Common myeloid progenitor, CD34-positive (primary cell): ENCODE data around the gene KSR2.

Experiments
- CTCF ChIA-PET: fragments of 350-600 bp; sonication (Branson Sonifier 250); formaldehyde crosslinking; loops from one replicate; lab custom pipeline; 2021; ENCODE audit warnings: antibody characterized with exemption; lab: Charles Lee
- POLR2A ChIA-PET: fragments of 350-600 bp; sonication (Branson Sonifier 250); formaldehyde crosslinking; loops from one replicate; lab custom pipeline; 2021; ENCODE audit warnings: antibody characterized with exemption; lab: Charles Lee
- DNase-seq, 3 donors: peaks; one replicate each; pipeline versions ENCODE4 v3.0.0 to v3.0.0-alpha.2; 2013
- H3K27ac ChIP-seq, 2 experiments: 1 replicate in 1 of 2; 2 replicates in 1 of 2; pipeline ENCODE4 v1.7.0; 2013; ENCODE audit warnings: inconsistent platforms in 2 of 2, low read length in 2 of 2, mild to moderate bottlenecking in 2 of 2, low read depth in 1 of 2, moderate library complexity in 1 of 2; ENCODE audit not compliant: severe bottlenecking in 2 of 2, insufficient read depth in 1 of 2, poor library complexity in 1 of 2
- H3K27me3 ChIP-seq, 5 experiments: replicated peaks in 2 of 5; 1 replicate in 3 of 5; 2 replicates in 2 of 5; pipeline versions ENCODE4 v1.6.1 to v1.7.0; 2013; ENCODE audit warnings: low read length in 4 of 5, mild to moderate bottlenecking in 2 of 5, moderate library complexity in 2 of 5, inconsistent platforms in 1 of 5; ENCODE audit not compliant: insufficient read depth in 5 of 5, control insufficient read depth in 4 of 5
- H3K36me3 ChIP-seq, 4 experiments: 1 replicate in 2 of 4; 2 replicates in 2 of 4; pipeline versions ENCODE4 v1.6.1 to v1.7.0; 2013; ENCODE audit warnings: low read length in 3 of 4, control low read depth in 1 of 4, mild to moderate bottlenecking in 1 of 4; ENCODE audit not compliant: control insufficient read depth in 4 of 4, insufficient read depth in 4 of 4
- H3K4me1 ChIP-seq, 4 experiments: 1 replicate in 3 of 4; 2 replicates in 1 of 4; pipeline versions ENCODE4 v1.6.1 to v1.7.1; 2013; ENCODE audit warnings: low read length in 3 of 4, mild to moderate bottlenecking in 3 of 4, control low read depth in 1 of 4, inconsistent platforms in 1 of 4, moderate library complexity in 1 of 4; ENCODE audit not compliant: control insufficient read depth in 4 of 4, insufficient read depth in 4 of 4; ENCODE audit errors: control extremely low read depth in 1 of 4
- H3K4me3 ChIP-seq, 7 experiments: 1 replicate in 4 of 7; 2 replicates in 3 of 7; pipeline versions ENCODE4 v1.5.1 to v1.7.0; 2013; ENCODE audit warnings: mild to moderate bottlenecking in 7 of 7, low read length in 6 of 7, moderate library complexity in 6 of 7, inconsistent platforms in 2 of 7, low read depth in 2 of 7, control low read depth in 1 of 7; ENCODE audit not compliant: insufficient read depth in 4 of 7, control insufficient read depth in 1 of 7; ENCODE audit errors: extremely low read depth in 1 of 7
- H3K9me3 ChIP-seq, 5 experiments: 1 replicate in 4 of 5; 2 replicates in 1 of 5; pipeline versions ENCODE4 v1.6.1 to v1.7.1; 2013; ENCODE audit warnings: low read length in 4 of 5, mild to moderate bottlenecking in 2 of 5, inconsistent platforms in 1 of 5, low read depth in 1 of 5, moderate library complexity in 1 of 5; ENCODE audit not compliant: control insufficient read depth in 4 of 5, insufficient read depth in 2 of 5; ENCODE audit errors: control extremely low read depth in 1 of 5
- WGBS: methylation state at CpG from one replicate; pipeline ENCODE4 v1.1.5; 2013; ENCODE audit not compliant: insufficient coverage; 5-methylcytosine and 5-hydroxymethylcytosine counted together

The KSR2 gene

DNA sequence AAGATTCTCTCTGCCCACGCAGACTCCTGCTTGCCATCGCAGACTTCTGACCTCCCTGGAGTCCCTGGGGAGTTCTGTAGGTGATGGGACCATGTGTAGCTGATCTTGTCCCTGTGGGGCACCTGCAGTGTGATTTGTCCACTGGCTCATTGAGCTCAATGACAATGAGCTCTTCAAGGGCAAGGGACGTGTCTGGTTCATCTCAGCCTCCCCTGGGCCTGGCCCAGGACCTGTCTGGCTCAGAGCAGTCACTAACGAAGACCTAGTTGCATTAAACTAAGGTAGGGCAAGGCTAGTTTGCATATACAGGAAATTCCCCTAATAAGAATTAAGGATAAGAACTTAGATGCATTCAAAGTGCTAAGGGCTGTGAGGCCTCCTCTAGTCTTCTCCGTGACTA is 361.8 kb downstream of the KSR2 start:
- ChIA-PET POLR2A (no interaction called here), CTCF (no interaction called here)
- Histone ChIP-seq H3K27ac (no peak overlapping the region), H3K4me3 (no peak overlapping the region), H3K36me3 (no peaks in the 10 kb centered on the region), H3K4me1 (no peaks in the 10 kb centered on the region), H3K9me3 (peaks cover 0 to 4% (median 0%) of the 10 kb centered on the region in 5 experiments), H3K27me3 (peaks cover 0 to 2% (median 0%) of the 10 kb centered on the region in 5 experiments)
- DNase-seq: no peak
- WGBS: 62% methylated on average over 4 of the region's 5 CpGs

DNA sequence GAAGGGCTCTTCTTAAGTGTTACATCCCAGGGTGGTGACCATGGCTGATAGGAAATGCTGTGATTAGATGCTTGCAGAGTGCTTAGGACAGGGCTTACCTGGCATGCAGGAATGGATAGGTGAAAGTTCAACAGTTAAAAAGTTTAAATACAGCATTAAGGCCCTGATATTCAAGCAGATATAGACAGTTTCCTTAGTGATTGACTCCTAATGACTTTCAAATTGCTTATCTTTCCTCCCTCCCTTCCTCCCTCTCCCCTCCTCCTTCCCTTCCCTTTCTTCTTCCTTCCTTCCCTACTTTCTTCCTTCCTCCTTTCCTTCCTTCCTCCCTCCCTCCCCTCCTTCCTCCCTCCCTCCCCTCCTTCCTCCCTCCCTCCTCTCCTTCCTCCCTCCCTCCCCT is 362.8 kb downstream of the KSR2 start:
- H3K27ac ChIP-seq: no peak overlapping the region
- no peaks in the 10 kb centered on the region for H3K36me3 ChIP-seq
- POLR2A ChIA-PET: no interaction called here
- no peaks in the 10 kb centered on the region for H3K4me1 ChIP-seq
- H3K4me3 ChIP-seq: no peak overlapping the region
- peaks cover 0 to 4% (median 0%) of the 10 kb centered on the region in 5 experiments for H3K9me3 ChIP-seq
- CTCF ChIA-PET: no interaction called here
- no peak for DNase-seq
- peaks cover 0 to under 1% (median 0%) of the 10 kb centered on the region in 5 experiments for H3K27me3 ChIP-seq

DNA sequence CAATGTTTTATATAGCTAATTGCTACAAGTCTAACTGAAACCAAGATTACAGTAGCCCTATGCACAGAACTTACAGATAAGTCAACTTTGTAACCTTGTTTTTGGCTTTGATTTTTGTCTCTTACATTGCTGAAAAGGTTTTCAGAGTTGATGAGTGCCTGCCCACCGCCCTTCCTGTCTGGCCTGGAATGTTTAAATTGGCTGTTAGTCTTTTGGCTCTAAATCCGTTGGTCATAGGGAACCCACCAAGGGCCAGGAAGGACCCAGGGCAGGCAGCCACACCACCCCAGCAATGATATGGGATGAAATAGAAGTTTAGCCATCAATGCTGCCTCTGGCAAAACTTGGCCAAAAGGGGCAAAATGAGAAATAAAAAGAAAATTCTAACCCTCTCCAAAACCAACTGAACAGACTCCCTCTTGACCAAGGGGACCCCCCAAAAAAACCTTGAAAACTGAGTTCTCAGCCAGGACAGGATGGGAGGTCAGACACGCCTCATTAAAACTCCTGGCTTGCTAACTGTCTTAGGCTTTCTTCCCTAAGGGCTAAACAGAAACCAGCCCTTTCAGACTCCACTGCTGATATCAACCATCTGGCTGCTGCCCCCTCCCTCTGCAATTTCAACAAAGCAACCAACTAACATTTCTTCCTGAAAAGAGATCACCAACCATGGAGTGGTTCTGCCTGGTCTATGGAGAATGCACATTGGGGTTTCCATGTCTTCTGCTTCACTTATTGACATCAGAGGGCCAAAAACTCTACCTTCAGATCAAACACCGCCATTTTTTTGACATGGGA is 365.3 kb downstream of the KSR2 start:
- no peak overlapping the region for H3K27ac ChIP-seq
- H3K9me3 ChIP-seq: peaks cover 0 to 4% (median 0%) of the 10 kb centered on the region in 5 experiments
- ChIA-PET CTCF (no interaction called here), POLR2A (no interaction called here)
- H3K36me3 ChIP-seq: no peaks in the 10 kb centered on the region
- 89% methylated on average over 3 of the region's 4 CpGs for WGBS
- DNase-seq: no peak
- no peaks in the 10 kb centered on the region for H3K27me3 ChIP-seq
- no peaks in the 10 kb centered on the region for H3K4me1 ChIP-seq
- no peak overlapping the region for H3K4me3 ChIP-seq

DNA sequence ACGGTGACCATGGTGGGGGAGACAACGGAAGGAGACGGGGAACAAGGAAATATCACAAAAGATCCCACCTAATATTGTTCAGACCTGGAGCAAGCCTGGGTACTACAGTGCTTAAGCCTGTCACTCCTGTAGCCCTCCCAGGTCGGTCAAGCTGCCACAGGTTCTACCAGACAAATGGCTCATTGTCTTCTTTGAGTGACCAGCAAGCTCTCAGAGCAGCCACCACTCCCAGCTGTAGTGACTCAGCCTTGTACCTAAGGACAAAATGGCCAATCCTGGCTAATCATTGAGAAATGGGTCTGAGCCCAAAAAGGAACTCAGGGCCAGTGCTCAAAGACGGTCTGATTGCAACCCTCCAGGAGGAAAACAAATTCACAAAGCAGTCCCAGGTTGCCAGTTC is 368.9 kb downstream of the KSR2 start:
- Histone ChIP-seq H3K4me1 (no peaks in the 10 kb centered on the region), H3K27ac (no peak overlapping the region), H3K27me3 (no peaks in the 10 kb centered on the region), H3K36me3 (no peaks in the 10 kb centered on the region), H3K9me3 (no peaks in the 10 kb centered on the region), H3K4me3 (no peak overlapping the region)
- DNase-seq: no peak
- ChIA-PET CTCF (no interaction called here), POLR2A (no interaction called here)
- WGBS: 100% methylated on average over 2 of the region's 5 CpGs

DNA sequence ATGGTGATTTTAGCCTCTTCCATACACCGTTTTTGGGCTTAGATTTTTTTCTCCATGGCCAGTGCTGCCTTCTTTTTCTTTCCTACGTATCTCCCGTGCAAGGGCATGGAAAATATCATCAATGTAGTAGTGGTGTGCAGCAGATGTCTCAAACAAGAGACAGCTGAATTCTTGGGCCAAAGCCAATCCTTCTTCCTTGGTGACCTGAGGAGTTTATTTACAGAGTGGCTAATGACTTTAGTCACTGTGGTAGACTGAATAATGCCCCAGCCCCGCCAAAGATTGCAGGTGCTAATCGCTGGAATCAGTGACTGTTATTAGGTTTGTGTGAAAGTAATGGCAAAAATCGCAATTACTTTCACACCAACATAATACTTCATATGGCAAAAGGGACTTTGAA is 371.8 kb downstream of the KSR2 start:
- Histone ChIP-seq H3K36me3 (no peaks in the 10 kb centered on the region), H3K9me3 (no peaks in the 10 kb centered on the region), H3K27ac (no peak overlapping the region), H3K4me1 (no peaks in the 10 kb centered on the region), H3K4me3 (no peak overlapping the region), H3K27me3 (peaks cover 0 to 2% (median 0%) of the 10 kb centered on the region in 5 experiments)
- ChIA-PET POLR2A (no interaction called here), CTCF (no interaction called here)
- WGBS: 83% methylated on average over 1 of the region's 6 CpGs
- no peak for DNase-seq

DNA sequence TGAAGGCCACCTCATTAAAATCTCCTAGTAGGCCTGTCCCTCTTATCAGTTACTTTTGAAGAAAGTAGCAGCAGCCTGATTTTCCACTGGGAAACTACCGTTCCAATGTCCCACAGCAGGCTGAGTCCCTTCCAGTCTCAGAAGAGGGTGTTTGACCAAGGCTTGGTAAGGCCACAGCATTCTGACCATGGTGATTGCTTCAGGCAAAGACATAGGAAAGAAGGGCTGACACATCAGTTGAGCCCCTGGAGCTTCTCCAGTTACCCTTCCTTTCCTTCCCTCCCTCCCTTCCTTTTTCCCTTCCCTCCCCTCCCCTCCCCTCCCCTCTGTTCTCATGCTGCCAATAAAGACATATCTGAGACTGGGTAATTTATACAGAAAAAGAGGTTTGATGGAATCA is 373.0 kb downstream of the KSR2 start:
- Histone ChIP-seq H3K27ac (no peak overlapping the region), H3K36me3 (no peaks in the 10 kb centered on the region), H3K4me1 (no peaks in the 10 kb centered on the region), H3K9me3 (peaks cover 0 to 3% (median 0%) of the 10 kb centered on the region in 5 experiments), H3K27me3 (peaks cover 0 to 2% (median 0%) of the 10 kb centered on the region in 5 experiments), H3K4me3 (no peak overlapping the region)
- DNase-seq: no peak
- POLR2A ChIA-PET: no interaction called here
- CTCF ChIA-PET: no interaction called here
- 100% methylated on average over 1 of the region's 1 CpG for WGBS

DNA sequence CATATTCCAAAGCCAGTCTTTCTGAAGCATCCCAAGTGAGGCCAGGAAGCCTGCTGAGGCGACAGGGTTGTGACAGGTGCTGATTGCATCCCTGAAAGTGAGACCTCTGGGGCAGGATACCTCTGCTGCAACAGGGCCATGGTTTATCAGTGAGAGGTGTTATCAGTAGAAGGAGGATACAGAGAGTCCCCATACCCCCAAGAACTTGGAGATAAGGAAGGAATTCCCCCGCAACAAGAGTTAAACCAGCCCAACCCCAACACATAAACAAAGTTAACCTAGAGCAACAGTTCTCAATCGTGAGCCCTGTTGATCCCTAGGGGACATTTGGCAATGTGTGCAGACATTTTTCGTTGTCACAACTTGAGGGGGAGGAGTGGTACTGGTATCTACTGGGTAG is 374.3 kb downstream of the KSR2 start:
- Histone ChIP-seq H3K9me3 (peaks cover 0 to 8% (median 0%) of the 10 kb centered on the region in 5 experiments), H3K4me3 (no peak overlapping the region), H3K27ac (no peak overlapping the region), H3K27me3 (peaks cover 0 to 2% (median 0%) of the 10 kb centered on the region in 5 experiments), H3K4me1 (no peaks in the 10 kb centered on the region), H3K36me3 (no peaks in the 10 kb centered on the region)
- ChIA-PET CTCF (no interaction called here), POLR2A (no interaction called here)
- DNase-seq: no peak
- WGBS: 34% methylated on average over 3 of the region's 4 CpGs
